H1 (cell line): Measurements from ENCODE around the gene MEX3C.

Experiments used
- EGR1 ChIP-seq: IDR thresholded peaks from 2 replicates; pipeline ENCODE4 v1.6.1; 2011; ENCODE audit warnings: low read depth, low read length, borderline replicate concordance
- EP300 ChIP-seq, 2 experiments: IDR thresholded peaks; 1 replicate in 1 of 2; 2 replicates in 1 of 2; pipeline ENCODE4 v1.6.1; 2011 to 2012; ENCODE audit warnings: low read depth in 2 of 2, low read length in 2 of 2, mild to moderate bottlenecking in 2 of 2, borderline replicate concordance in 1 of 2, inconsistent platforms in 1 of 2, moderate library complexity in 1 of 2
- EZH2 ChIP-seq: fragments of 200-600 bp; sonication (generic); IDR thresholded peaks from 2 replicates; pipeline ENCODE4 v1.7.1; 2012; ENCODE audit warnings: low read depth, mild to moderate bottlenecking, moderate library complexity, low read length, inconsistent platforms; ENCODE audit not compliant: severe bottlenecking
- KDM1A ChIP-seq: fragments of 200-600, 300-600 bp; sonication (generic); IDR thresholded peaks from 2 replicates; pipeline ENCODE4 v1.7.1; 2016; ENCODE audit warnings: mild to moderate bottlenecking, low read length, borderline replicate concordance
- PHF8 ChIP-seq: fragments of 200-600 bp; sonication (generic); conservative IDR thresholded peaks from 2 replicates; pipeline ENCODE4 v1.7.1; 2012; ENCODE audit warnings: low read depth, mild to moderate bottlenecking, inconsistent platforms, low read length, moderate library complexity
- SUZ12 ChIP-seq: fragments of 200-600 bp; sonication (generic); IDR thresholded peaks from 2 replicates; pipeline ENCODE4 v1.6.1; 2012; ENCODE audit warnings: mild to moderate bottlenecking, inconsistent platforms, low read length, moderate library complexity, mixed read lengths
- TF ChIP-seq, protein P1 (sequence below), 3 experiments: IDR thresholded peaks; 1 replicate in 2 of 3; 2 replicates in 1 of 3; pipeline versions ENCODE4 v1.5.1 to v1.6.1; 2011; ENCODE audit warnings: low read length in 3 of 3, mild to moderate bottlenecking in 3 of 3, inconsistent platforms in 2 of 3, low read depth in 1 of 3, moderate library complexity in 1 of 3; ENCODE audit not compliant: insufficient read depth in 1 of 3; ENCODE audit errors: control extremely low read depth in 1 of 3
- TF ChIP-seq, protein P2 (sequence below): IDR thresholded peaks from 2 replicates; pipeline ENCODE4 v1.6.1; 2012; ENCODE audit warnings: inconsistent platforms

- TF ChIP-seq EZH2 (no peak), EP300 (IDR thresholded peaks at IDR 0.05; ENCODE audit: borderline replicate concordance in 1 of 2, low read depth in 2 of 2, low read length in 2 of 2) (no peak), EGR1 (no peak), KDM1A (no peak), PHF8 (no peak), SUZ12 (no peak)
- TF ChIP-seq, protein P1, sequence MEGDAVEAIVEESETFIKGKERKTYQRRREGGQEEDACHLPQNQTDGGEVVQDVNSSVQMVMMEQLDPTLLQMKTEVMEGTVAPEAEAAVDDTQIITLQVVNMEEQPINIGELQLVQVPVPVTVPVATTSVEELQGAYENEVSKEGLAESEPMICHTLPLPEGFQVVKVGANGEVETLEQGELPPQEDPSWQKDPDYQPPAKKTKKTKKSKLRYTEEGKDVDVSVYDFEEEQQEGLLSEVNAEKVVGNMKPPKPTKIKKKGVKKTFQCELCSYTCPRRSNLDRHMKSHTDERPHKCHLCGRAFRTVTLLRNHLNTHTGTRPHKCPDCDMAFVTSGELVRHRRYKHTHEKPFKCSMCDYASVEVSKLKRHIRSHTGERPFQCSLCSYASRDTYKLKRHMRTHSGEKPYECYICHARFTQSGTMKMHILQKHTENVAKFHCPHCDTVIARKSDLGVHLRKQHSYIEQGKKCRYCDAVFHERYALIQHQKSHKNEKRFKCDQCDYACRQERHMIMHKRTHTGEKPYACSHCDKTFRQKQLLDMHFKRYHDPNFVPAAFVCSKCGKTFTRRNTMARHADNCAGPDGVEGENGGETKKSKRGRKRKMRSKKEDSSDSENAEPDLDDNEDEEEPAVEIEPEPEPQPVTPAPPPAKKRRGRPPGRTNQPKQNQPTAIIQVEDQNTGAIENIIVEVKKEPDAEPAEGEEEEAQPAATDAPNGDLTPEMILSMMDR (IDR thresholded peaks at IDR 0.05; ENCODE audit: control extremely low read depth in 1 of 3, insufficient read depth in 1 of 3, low read depth in 1 of 3, low read length in 3 of 3) = no peak
- TF ChIP-seq, protein P2, sequence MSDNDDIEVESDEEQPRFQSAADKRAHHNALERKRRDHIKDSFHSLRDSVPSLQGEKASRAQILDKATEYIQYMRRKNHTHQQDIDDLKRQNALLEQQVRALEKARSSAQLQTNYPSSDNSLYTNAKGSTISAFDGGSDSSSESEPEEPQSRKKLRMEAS = no peak
Observed at GRCh38 chr18:51151568-51152511, 45.6 kb downstream of the MEX3C start.
